ENCODE measurements around the gene NAALAD2.

- TF ChIP-seq POLR2A (IDR thresholded peaks at IDR 0.05; ENCODE audit: low read depth, low read length) (no peak), TAF1 (IDR thresholded peaks at IDR 0.05; ENCODE audit: borderline replicate concordance, low read depth, low read length) (no peak)
Observed at GRCh38 chr11:90235526-90235925, 101.1 kb downstream of the NAALAD2 start.

Data from GM12892 (cell line).